Measurements from ENCODE around the gene PDX1. TPM values are rescaled to one million over a fixed set of nuclear protein-coding genes. Genes with fewer than 3 reads are reported as not detected.

Gene PDX1
- total RNA-seq, 2 donors from 2014 or later = not detected

- no peak overlapping the region for H3K27ac ChIP-seq
- H3K4me3 ChIP-seq = no peak overlapping the region
- H3K36me3 ChIP-seq = no peaks in the 10 kb centered on the region
- peaks cover 78% of the 10 kb centered on the region for H3K27me3 ChIP-seq (replicated peaks; ENCODE audit: insufficient read depth)
- H3K4me1 ChIP-seq (replicated peaks) = no peaks in the 10 kb centered on the region
- WGBS = 41% methylated on average over 7 of the region's 7 CpGs
- intact Hi-C loops (cut with DNase I) = loop anchor here (10.0 kb wide), 1 partner anchor 439 kb away; no protein-coding TSS in a partner anchor
- DNase-seq (ENCODE audit: low spot score) = no peak
- TF ChIP-seq POLR2A (IDR thresholded peaks at IDR 0.05) (no peak), CTCF (IDR thresholded peaks at IDR 0.05) (no peak), POLR2AphosphoS5 (IDR thresholded peaks at IDR 0.05) (no peak)
- no peaks in the 10 kb centered on the region for H3K9me3 ChIP-seq
Measured at GRCh38 chr13:27973961-27974662, 54.3 kb downstream of the PDX1 start.

Small RNAs within 50 kb of the gene (small RNA-seq; reads per million reads assigned to genes)
- gene ATP5F1EP2 = 0 reads per million in 2 donors

Other genes with a start within 250 kb of the PDX1 start
- gene GSX1, start 127.5 kb upstream of the PDX1 start, total RNA-seq = not detected
- under 1 TPM; 0.09 to 0.34 TPM for gene CDX2, start 49.3 kb downstream of the PDX1 start, total RNA-seq
- gene URAD, start 68.7 kb downstream of the PDX1 start, total RNA-seq = not detected
- gene FLT3, start 180.6 kb downstream of the PDX1 start, total RNA-seq = 1 to 10 TPM in 1 of 2 donors, under 1 TPM in 1; 0.27 to 2.4 TPM
- 10 to 100 TPM; 31.4 to 51.7 TPM for gene PAN3, start 218.5 kb downstream of the PDX1 start, total RNA-seq